NCI-H2081 (cell line): Measurements from ENCODE around the gene RIT1.
"Not testable (repeated sequence)": the region's sequence is repeated elsewhere in the genome, so short reads cannot be mapped to it uniquely, and the experiment has no call there.

Experiments used
- DNase-seq, 2 experiments: peaks; one replicate each; lab custom pipeline; 2025; lab: John Stamatoyannopoulos, UW

Gene RIT1

DNA sequence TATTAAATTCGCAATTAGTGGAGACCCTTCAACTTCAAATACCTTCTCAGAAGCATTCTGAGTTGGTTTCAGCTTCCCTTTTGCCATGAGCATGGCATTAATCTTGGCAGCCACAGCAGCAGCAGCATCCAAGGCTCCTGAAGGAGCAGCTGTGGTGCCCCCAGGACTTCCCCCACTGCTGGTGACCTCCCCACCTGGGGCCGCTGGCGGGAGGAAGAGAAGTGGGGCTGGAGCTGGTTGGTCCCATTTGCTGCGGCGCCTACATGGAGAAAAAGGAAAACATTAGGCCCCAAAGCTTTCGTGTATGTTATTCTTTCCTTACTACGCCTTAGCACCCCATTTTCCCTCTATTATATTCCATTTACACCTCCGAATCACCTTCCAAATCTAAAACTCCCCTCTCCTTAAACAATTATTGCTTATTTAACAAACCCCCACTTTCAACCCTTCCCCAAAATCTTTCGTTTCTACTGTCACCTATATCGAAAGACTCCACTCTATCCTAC is 22.5 kb upstream of the RIT1 start:
- peak in 1 of 2 experiments; percentile 31 for DNase-seq

GRCh38 chr1:155932487-155932886 is 21.3 kb upstream of the RIT1 start:
- DNase-seq = no peak

GRCh38 chr1:155932081-155932480 is 20.9 kb upstream of the RIT1 start:
- DNase-seq = no peak

GRCh38 chr1:155931332-155932038 is 20.3 kb upstream of the RIT1 start:
- DNase-seq = no peak

- not testable (repeated sequence) for DNase-seq
Observed at GRCh38 chr1:155930725-155931124, 19.6 kb upstream of the RIT1 start.

DNA sequence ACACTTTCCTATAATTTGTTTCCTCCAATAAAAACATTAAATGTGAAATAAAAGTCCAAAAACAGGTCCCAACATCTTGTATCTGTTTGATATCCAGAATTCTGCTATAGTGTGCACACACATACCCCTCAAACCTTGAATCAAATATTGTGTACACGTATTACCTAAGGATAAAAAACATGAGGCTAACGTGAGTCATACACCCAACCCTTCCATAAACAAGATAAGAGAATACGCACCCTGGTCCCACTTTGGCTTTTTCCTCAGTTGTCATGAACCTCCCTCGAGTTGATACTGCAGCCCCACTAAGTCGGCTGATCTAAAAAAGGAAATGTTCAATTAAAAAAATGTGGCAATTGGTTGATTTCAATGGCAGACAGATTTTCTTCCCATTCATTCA is 17.9 kb upstream of the RIT1 start:
- no peak for DNase-seq

GRCh38 chr1:155925506-155925905 is 14.4 kb upstream of the RIT1 start:
- DNase-seq = no peak

GRCh38 chr1:155920717-155921116 is 9.6 kb upstream of the RIT1 start:
- no peak for DNase-seq

DNA sequence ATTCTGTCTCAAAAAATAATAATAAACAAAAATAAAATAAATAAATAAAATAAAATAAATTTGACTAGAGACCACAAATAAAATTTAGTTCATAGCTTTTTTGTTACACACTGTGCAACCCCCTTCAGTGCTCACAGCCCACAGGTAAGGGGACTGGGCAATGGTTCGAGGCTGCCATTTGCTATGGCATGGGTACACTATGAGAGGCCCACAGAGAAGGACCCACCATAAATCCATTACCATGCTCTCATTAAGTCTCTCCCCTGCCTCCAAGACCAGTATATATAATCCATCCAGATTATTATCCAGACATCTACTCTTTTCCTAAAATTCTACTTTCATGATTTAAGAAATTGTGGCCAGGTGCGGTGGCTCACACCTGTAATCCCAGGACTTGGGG is 8.7 kb upstream of the RIT1 start:
- DNase-seq = no peak

DNA sequence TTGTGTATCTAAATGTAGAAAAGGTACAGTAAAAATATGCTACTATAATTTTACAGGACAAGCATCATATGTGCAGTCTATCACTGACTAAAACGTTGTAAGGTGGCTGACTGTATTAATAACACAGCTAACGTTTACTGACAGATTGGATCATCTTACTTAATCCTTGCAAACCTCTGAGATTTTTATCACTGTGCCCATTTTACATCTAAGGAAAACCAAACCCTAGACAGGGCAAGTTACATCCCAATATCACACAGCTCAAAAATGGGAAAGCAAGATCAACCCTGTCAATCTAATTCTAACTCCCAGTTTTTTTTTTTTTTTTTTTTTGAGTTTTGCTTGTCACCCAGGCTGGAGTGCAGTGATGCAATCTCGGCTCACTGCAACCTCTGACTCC is 7.5 kb upstream of the RIT1 start:
- no peak for DNase-seq

DNA sequence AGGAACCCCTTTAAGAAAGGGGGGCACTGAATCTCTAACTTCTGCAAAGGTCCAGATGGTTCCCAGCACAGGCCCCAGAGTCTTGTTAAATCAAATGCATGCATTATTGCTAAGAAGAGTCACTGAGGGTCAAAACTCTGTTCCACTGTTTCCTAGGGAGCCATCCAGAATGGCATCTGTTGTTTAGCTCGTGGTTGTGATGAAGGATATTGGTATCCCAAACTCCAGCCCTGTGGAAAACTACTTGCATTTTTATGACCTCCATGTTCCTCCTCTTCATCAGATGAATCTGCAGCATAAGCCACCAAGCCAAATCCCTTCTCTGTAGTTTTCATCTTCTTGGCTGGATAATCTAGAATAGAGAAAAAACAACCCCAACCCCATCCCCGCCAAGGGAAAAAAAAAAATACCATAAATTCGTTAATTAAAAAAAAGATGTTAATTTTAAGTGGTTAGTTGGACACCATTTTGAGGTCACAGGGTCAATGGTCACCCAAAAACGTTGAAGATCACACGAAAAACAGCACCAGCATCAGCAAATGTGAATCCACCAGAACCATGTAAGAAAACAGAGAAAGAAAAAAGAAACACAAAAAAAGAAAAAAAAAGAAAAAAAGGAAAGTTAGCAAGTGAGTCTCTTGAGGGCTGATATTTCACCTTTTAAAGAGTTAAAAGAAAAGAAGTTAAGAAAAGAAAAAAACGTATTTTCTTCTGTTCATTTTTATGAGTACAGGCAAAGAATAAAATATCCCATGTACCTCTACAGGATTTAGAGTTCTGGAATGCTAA is 3.0 kb upstream of the RIT1 start:
- no peak for DNase-seq

GRCh38 chr1:155912056-155912536 is 947 bp upstream of the RIT1 start:
- DNase-seq = no peak

DNA sequence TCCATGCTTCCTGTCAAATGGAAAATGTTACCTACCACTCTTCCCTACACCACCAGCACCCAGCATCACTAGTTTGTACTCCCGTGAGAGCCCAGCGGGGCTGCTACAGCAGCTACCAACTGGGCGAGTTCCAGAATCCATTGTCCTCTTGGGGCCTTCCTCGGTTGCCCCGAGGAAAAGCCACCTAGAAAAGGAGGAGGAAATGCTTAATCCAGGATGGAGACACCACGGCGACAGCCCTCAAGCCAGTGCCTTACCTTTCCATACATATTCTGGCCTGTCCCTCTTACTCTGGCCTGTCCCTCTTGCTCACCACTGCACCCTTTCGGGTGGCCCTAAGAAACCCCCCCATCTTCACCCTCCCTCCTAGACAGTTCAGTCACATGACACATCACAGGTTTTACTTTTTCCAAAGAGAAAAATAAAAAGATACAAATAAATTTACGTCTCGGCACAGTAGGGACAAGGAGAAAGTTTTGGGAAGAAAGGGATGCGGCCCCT is 478 bp downstream of the RIT1 start:
- DNase-seq = peak; percentile 51 to 53

DNA sequence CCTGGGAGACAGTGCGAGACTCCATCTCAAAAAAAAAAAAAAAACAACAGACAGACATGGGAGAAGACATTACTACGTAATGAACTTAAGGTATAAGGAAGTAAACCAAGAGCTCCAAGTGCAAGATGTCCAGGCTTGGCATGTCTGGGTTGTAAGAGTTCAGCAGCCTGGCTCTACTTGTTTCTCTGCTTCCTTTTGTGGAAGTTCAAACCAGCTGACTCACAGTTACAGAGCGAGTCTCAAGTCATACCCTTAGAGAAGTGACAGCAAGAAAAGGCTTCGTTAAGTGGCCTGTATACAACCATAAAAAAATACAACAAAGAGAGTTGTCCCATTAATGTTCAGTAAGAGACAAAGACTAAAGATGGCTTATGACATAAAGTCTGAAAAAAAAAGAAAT is 1.3 kb downstream of the RIT1 start:
- DNase-seq = no peak

GRCh38 chr1:155904261-155904660 is 6.9 kb downstream of the RIT1 start:
- DNase-seq = no peak

GRCh38 chr1:155900161-155900560 is 11.0 kb downstream of the RIT1 start:
- no peak for DNase-seq

DNA sequence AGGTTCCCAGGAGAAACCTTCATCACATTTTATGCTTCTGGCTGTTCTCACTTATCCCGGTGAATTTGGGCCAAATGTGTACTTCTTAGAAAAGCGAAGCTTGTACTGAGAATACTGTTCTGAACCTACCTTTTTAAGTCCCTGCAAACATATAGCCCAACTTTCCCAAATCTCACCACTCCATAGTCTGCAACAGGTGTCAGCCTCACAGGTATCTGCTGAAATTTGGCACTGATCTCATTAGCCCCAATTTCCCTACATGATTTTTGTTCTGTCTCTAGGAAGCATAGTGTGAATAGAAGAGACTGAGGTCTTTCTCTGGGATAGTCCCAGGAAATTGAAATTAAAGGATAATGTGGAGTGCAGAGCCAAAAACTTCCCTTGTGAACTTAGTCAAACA is 11.5 kb downstream of the RIT1 start:
- DNase-seq = no peak

DNA sequence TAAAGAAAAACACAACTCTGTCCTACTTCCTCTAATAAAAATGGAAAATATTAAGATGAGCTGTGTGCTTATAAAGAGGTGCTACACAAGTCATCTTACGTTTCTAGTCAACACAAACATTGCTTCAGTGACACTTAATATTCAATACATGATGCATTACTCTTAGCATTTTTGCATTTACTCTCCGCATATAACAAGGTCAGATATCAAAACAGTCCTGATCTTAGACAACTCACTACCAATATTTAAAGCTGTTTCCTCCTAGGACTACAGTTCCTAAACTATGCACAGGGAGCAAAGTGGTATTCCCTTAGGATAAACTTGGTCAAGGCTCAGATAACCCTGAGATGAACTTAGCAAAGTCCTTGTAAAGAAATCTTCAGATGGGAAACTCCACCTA is 12.3 kb downstream of the RIT1 start:
- no peak for DNase-seq

- no peak for DNase-seq
Observed at GRCh38 chr1:155897746-155898145, 13.4 kb downstream of the RIT1 start.

- DNase-seq = not testable (repeated sequence)
Observed at GRCh38 chr1:155896476-155896875, 14.7 kb downstream of the RIT1 start.

DNA sequence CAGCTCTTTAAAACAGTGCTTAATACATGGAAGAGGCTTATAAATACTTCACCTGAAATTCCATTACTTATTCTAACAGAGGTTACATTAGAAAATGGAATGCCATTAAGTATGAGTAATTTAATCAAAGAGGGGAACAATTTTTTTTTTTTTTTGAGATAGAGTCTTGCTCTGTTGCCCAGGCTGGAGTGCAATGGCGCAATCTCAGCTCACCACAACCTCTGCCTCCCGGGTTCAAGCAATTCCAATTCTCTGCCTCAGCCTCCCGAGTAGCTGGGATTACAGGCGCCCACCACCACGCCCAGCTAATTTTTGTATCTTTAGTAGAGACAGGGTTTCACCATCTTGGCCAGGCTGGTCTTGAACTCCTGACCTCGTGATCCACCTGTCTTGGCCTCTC is 15.5 kb downstream of the RIT1 start:
- not testable (repeated sequence) for DNase-seq

- no peak for DNase-seq
Observed at GRCh38 chr1:155893389-155894142, 17.6 kb downstream of the RIT1 start.
